GM18873 (cell line): ENCODE results near the gene CCDC73.
"Not testable (repeated sequence)": the region's sequence is repeated elsewhere in the genome, so short reads cannot be mapped to it uniquely, and the experiment has no call there.

Source experiments
- ATAC-seq: cut with Tn5 transposase; IDR thresholded peaks from one replicate; pipeline ENCODE4 v1.9.1; 2021; ENCODE audit warnings: mild to moderate bottlenecking, moderate library complexity, moderate number of reproducible peaks; ENCODE audit not compliant: unreplicated experiment, low FRiP score

The CCDC73 gene

GRCh38 chr11:32794439-32794838 lies at the start of gene CCDC73:
CCDC73 (minus strand) TSS chr11:32794662; CDS start chr11:32760243, 34,419 bp downstream.
- ATAC-seq = no peak

- no peak for ATAC-seq
Observed at GRCh38 chr11:32843544-32843943, 49.1 kb upstream of the CCDC73 start.

GRCh38 chr11:32840587-32840986 lies 46.1 kb upstream of the CCDC73 start:
- ATAC-seq = no peak

- no peak for ATAC-seq
Observed at GRCh38 chr11:32839308-32839707, 44.8 kb upstream of the CCDC73 start.

- ATAC-seq = no peak
Observed at GRCh38 chr11:32838505-32839274, 44.2 kb upstream of the CCDC73 start.

- no peak for ATAC-seq
Observed at GRCh38 chr11:32836946-32837345, 42.5 kb upstream of the CCDC73 start.

GRCh38 chr11:32833921-32834320 lies 39.5 kb upstream of the CCDC73 start:
- no peak for ATAC-seq

- ATAC-seq = no peak
Observed at GRCh38 chr11:32831221-32831620, 36.8 kb upstream of the CCDC73 start.

- ATAC-seq = no peak
Observed at GRCh38 chr11:32830796-32831195, 36.3 kb upstream of the CCDC73 start.

- no peak for ATAC-seq
Observed at GRCh38 chr11:32830413-32830738, 35.9 kb upstream of the CCDC73 start.

GRCh38 chr11:32829680-32830412 lies 35.4 kb upstream of the CCDC73 start, which contains the start of gene PRRG4:
PRRG4 (plus strand) TSS chr11:32829927; CDS start chr11:32830530, 603 bp downstream.
- peak; percentile 60 for ATAC-seq

GRCh38 chr11:32829157-32829679 lies 34.8 kb upstream of the CCDC73 start:
- ATAC-seq = peak; percentile 37

- ATAC-seq = no peak
Observed at GRCh38 chr11:32827276-32827675, 32.8 kb upstream of the CCDC73 start.

GRCh38 chr11:32826113-32826512 lies 31.7 kb upstream of the CCDC73 start:
- no peak for ATAC-seq

- ATAC-seq = not testable (repeated sequence)
Observed at GRCh38 chr11:32823617-32824016, 29.2 kb upstream of the CCDC73 start.

GRCh38 chr11:32821917-32822560 lies 27.6 kb upstream of the CCDC73 start:
- ATAC-seq = no peak

- ATAC-seq = no peak
Observed at GRCh38 chr11:32821517-32821916, 27.1 kb upstream of the CCDC73 start.

GRCh38 chr11:32820497-32820896 lies 26.0 kb upstream of the CCDC73 start:
- ATAC-seq = no peak

GRCh38 chr11:32819187-32819586 lies 24.7 kb upstream of the CCDC73 start:
- no peak for ATAC-seq

GRCh38 chr11:32817852-32818183 lies 23.4 kb upstream of the CCDC73 start:
- no peak for ATAC-seq

GRCh38 chr11:32817181-32817851 lies 22.9 kb upstream of the CCDC73 start:
- no peak for ATAC-seq
